Measurements from ENCODE around the gene ERRFI1. TPM values are rescaled to one million over a fixed set of nuclear protein-coding genes. Genes with fewer than 3 reads are reported as not detected.

ERRFI1 gene
- total RNA-seq, 2 experiments from 2014 or later = 3.6 TPM

DNA sequence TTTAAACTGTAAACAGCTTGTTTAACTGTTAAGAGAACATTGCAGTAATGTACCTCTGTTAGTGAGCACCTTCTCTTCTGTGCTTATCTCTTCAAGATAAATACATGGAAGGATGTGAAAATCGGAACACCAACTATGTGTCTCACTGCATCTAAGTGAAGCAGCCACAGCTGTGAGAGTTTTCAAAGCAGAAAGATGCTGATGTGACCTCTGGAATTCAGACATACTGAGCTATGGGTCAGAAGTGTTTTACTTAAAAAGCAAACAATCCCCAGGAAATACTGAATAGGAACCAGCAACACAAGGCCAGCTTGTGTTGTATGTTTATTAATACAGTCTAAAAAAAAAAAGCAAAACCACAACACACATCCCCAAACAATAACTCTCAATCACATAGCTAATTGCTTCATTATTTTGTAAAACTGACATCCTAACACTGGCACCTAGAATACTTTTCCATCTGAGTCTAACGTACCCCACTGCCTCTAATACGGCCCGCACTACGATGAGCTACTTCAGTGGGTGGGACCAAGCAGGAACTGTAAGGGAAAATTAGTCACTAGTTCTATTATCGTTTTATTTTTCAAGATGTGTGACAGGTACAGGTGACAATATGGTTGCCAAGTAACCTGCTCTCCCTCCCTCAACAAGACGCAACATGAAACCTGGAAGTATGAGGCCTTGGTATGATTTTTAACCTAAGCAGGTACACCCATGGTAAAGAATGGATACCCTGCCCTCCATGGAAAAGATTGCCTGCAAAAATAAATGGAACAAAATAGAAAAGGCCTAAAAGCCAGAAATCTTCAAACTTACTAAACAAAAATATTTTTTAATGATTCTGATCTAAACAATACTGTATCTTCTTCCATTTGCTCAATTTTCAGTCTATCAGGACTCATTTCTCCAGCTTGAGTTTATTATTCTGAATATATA, 13.9 kb downstream of the ERRFI1 start:
- CTCF ChIA-PET = interaction anchor here (0.7 to 1.4 kb wide), 4 partner anchors 12 to 339 kb away, joined by 3 read pairs; no protein-coding TSS in a partner anchor
- no peaks in the 10 kb centered on the region for H3K9me3 ChIP-seq (ENCODE audit: control insufficient read depth in 1 of 2, insufficient read depth in 1 of 2, low read length in 2 of 2)

DNA sequence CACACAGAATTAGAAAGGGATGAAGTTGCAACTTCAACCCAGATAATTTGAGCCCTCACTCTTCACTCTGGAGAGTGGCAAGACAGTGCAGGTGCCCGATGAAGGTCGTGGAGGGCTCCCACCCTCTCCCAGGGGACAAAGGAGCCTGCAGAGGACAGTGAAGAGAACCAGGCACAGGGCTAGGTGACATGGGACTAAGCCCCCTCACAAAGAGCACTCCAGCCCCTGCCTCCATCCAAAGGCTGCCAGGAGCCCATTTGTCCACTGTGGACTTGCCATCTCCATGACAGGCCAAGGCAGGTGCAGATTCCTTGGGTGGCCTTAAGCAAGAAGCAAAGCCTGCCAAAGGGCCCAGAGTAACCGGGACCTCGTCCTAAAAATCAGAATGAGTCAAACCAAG, 15.1 kb downstream of the ERRFI1 start:
- TF ChIP-seq, protein P1, sequence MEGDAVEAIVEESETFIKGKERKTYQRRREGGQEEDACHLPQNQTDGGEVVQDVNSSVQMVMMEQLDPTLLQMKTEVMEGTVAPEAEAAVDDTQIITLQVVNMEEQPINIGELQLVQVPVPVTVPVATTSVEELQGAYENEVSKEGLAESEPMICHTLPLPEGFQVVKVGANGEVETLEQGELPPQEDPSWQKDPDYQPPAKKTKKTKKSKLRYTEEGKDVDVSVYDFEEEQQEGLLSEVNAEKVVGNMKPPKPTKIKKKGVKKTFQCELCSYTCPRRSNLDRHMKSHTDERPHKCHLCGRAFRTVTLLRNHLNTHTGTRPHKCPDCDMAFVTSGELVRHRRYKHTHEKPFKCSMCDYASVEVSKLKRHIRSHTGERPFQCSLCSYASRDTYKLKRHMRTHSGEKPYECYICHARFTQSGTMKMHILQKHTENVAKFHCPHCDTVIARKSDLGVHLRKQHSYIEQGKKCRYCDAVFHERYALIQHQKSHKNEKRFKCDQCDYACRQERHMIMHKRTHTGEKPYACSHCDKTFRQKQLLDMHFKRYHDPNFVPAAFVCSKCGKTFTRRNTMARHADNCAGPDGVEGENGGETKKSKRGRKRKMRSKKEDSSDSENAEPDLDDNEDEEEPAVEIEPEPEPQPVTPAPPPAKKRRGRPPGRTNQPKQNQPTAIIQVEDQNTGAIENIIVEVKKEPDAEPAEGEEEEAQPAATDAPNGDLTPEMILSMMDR (IDR thresholded peaks at IDR 0.05) = no peak
- H3K27me3 Mint-ChIP-seq = peaks cover 5% of the 10 kb centered on the region
- Histone ChIP-seq H3K27ac (ENCODE audit: low read depth in 1 of 2, low read length in 2 of 2) (no peak overlapping the region), H3K4me1 (ENCODE audit: insufficient read depth, low read length) (no peaks in the 10 kb centered on the region), H3K36me3 (ENCODE audit: insufficient read depth, low read length) (no peaks in the 10 kb centered on the region), H3K9me3 (ENCODE audit: control insufficient read depth in 1 of 2, insufficient read depth in 1 of 2, low read length in 2 of 2) (no peaks in the 10 kb centered on the region), H3K27me3 (ENCODE audit: control insufficient read depth in 1 of 2, insufficient read depth in 2 of 2, low read length in 2 of 2) (no peaks in the 10 kb centered on the region), H3K4me3 (ENCODE audit: low read length) (no peak overlapping the region)
- intact Hi-C loops (cut with DNase I, micrococcal nuclease) = loop anchor here in 1 of 2 experiments (10.0 kb wide), 1 partner anchor 714 kb away; no protein-coding TSS in a partner anchor
- H3K4me1 Mint-ChIP-seq (ENCODE audit: low read depth) = no peaks in the 10 kb centered on the region
- ChIA-PET POLR2A (no interaction called here), CTCF (no interaction called here)
- H3K9me3 Mint-ChIP-seq = no peaks in the 10 kb centered on the region
- no peak overlapping the region for H3K27ac Mint-ChIP-seq
- no peaks in the 10 kb centered on the region for H3K36me3 Mint-ChIP-seq (ENCODE audit: low read depth)
- no peak for ATAC-seq (ENCODE audit: poor library complexity)
- H3K4me3 Mint-ChIP-seq = no peak overlapping the region
- no peak for DNase-seq

More for the DNA sequence above, 13.9 kb downstream of the ERRFI1 start:
- H3K4me3 Mint-ChIP-seq = no peak overlapping the region
- H3K27ac Mint-ChIP-seq = no peak overlapping the region
- Histone ChIP-seq H3K27me3 (ENCODE audit: control insufficient read depth in 1 of 2, insufficient read depth in 2 of 2, low read length in 2 of 2) (peaks cover 0 to 8% of the 10 kb centered on the region in 2 experiments), H3K36me3 (ENCODE audit: insufficient read depth, low read length) (no peaks in the 10 kb centered on the region), H3K4me3 (ENCODE audit: low read length) (no peak overlapping the region), H3K27ac (ENCODE audit: low read depth in 1 of 2, low read length in 2 of 2) (no peak overlapping the region), H3K4me1 (ENCODE audit: insufficient read depth, low read length) (no peaks in the 10 kb centered on the region)
- peaks cover 15% of the 10 kb centered on the region for H3K27me3 Mint-ChIP-seq
- POLR2A ChIA-PET = interaction anchor here (1.0 kb wide), 1 partner anchor 338 kb away, joined by 3 read pairs; no protein-coding TSS in a partner anchor
- no peaks in the 10 kb centered on the region for H3K4me1 Mint-ChIP-seq (ENCODE audit: low read depth)
- H3K9me3 Mint-ChIP-seq = no peaks in the 10 kb centered on the region
- H3K36me3 Mint-ChIP-seq (ENCODE audit: low read depth) = no peaks in the 10 kb centered on the region
- no peak for DNase-seq
- ATAC-seq (ENCODE audit: poor library complexity) = no peak
- TF ChIP-seq, protein P1 (IDR thresholded peaks at IDR 0.05) = no peak
- intact Hi-C loops (cut with DNase I, micrococcal nuclease) = loop anchor here in 1 of 2 experiments (10.0 kb wide), 1 partner anchor 713 kb away; no protein-coding TSS in a partner anchor

DNA sequence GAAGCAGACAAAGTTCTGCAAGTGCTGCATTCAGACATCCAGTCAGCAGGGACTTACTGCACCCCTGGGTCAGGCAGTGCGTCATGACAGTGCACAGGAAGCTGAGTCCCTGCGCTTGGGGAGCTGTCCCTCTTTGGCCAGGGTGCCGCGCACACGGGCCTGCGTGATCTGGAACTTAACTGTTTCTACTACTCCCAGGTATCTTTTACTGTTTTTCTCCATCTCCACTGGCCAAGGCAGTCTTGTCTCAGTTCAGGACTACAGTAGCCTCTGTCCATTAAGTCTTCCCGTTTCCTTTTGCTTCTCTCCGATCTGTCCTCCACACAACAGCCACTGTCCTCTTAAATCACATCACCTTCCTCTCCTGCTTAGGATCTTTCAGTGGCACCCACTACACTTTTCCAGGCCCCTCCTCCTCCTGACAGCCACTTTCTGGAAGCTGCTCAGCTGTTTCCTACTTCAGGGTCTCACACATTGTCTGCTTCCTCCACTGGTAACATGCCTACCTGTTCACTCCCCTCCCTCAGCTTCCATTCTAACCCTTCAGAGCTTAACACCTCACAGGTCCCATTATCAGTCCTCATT, 15.9 kb downstream of the ERRFI1 start:
- Mint-ChIP-seq H3K4me1 (ENCODE audit: low read depth) (no peaks in the 10 kb centered on the region), H3K36me3 (ENCODE audit: low read depth) (no peaks in the 10 kb centered on the region), H3K4me3 (no peak overlapping the region), H3K9me3 (no peaks in the 10 kb centered on the region), H3K27me3 (no peaks in the 10 kb centered on the region), H3K27ac (no peak overlapping the region)
- Histone ChIP-seq H3K4me1 (ENCODE audit: insufficient read depth, low read length) (no peaks in the 10 kb centered on the region), H3K27ac (ENCODE audit: low read depth in 1 of 2, low read length in 2 of 2) (no peak overlapping the region), H3K27me3 (ENCODE audit: control insufficient read depth in 1 of 2, insufficient read depth in 2 of 2, low read length in 2 of 2) (no peaks in the 10 kb centered on the region), H3K4me3 (ENCODE audit: low read length) (no peak overlapping the region), H3K9me3 (ENCODE audit: control insufficient read depth in 1 of 2, insufficient read depth in 1 of 2, low read length in 2 of 2) (no peaks in the 10 kb centered on the region), H3K36me3 (ENCODE audit: insufficient read depth, low read length) (no peaks in the 10 kb centered on the region)
- ChIA-PET CTCF (no interaction called here), POLR2A (no interaction called here)
- TF ChIP-seq, protein P1 (IDR thresholded peaks at IDR 0.05) = no peak
- DNase-seq (no peak), ATAC-seq (ENCODE audit: poor library complexity) (no peak)
- intact Hi-C loops (cut with DNase I, micrococcal nuclease) = loop anchor here in 1 of 2 experiments (10.0 kb wide), 1 partner anchor 715 kb away; no protein-coding TSS in a partner anchor

All from CD4-positive, alpha-beta T cell (primary cell).